ENCODE measurements around the gene CELSR3.

Gene CELSR3

GRCh38 chr3:48695393-48695753, 32.7 kb upstream of the CELSR3 start:
- FAIRE-seq (no peak), DNase-seq (ENCODE audit: insufficient read length) (no peak)
- TF ChIP-seq TAF1 (IDR thresholded peaks at IDR 0.05; ENCODE audit: borderline replicate concordance, low read depth, low read length) (no peak), POLR2A (IDR thresholded peaks at IDR 0.05; ENCODE audit: low read depth, low read length) (no peak), POLR2AphosphoS5 (IDR thresholded peaks at IDR 0.05; ENCODE audit: low read depth, low read length) (no peak)

GRCh38 chr3:48694610-48695392, 32.1 kb upstream of the CELSR3 start:
- FAIRE-seq (no peak), DNase-seq (ENCODE audit: insufficient read length) (no peak)
- no peak for TF ChIP-seq POLR2A (IDR thresholded peaks at IDR 0.05; ENCODE audit: low read depth, low read length)
- no peak for TF ChIP-seq TAF1 (IDR thresholded peaks at IDR 0.05; ENCODE audit: borderline replicate concordance, low read depth, low read length)
- 0 out of 2 replicates have a peak, but pooled peaks have one; percentile 24 for TF ChIP-seq POLR2AphosphoS5 (IDR thresholded peaks at IDR 0.05; ENCODE audit: low read depth, low read length)

- TF ChIP-seq POLR2AphosphoS5 (IDR thresholded peaks at IDR 0.05; ENCODE audit: low read depth, low read length) (no peak), POLR2A (IDR thresholded peaks at IDR 0.05; ENCODE audit: low read depth, low read length) (no peak), TAF1 (IDR thresholded peaks at IDR 0.05; ENCODE audit: borderline replicate concordance, low read depth, low read length) (no peak)
- FAIRE-seq (no peak), DNase-seq (ENCODE audit: insufficient read length) (no peak)
Measured at GRCh38 chr3:48693826-48694225, 31.1 kb upstream of the CELSR3 start.

GRCh38 chr3:48692551-48692950, 29.9 kb upstream of the CELSR3 start:
- FAIRE-seq (no peak), DNase-seq (ENCODE audit: insufficient read length) (no peak)
- no peak for TF ChIP-seq POLR2A (IDR thresholded peaks at IDR 0.05; ENCODE audit: low read depth, low read length)
- no peak for TF ChIP-seq POLR2AphosphoS5 (IDR thresholded peaks at IDR 0.05; ENCODE audit: low read depth, low read length)
- no peak for TF ChIP-seq TAF1 (IDR thresholded peaks at IDR 0.05; ENCODE audit: borderline replicate concordance, low read depth, low read length)

- no peak for FAIRE-seq
Measured at GRCh38 chr3:48690846-48691458, 28.3 kb upstream of the CELSR3 start.

GRCh38 chr3:48689384-48689783, 26.7 kb upstream of the CELSR3 start:
- FAIRE-seq, result no peak
- TF ChIP-seq POLR2A (IDR thresholded peaks at IDR 0.05; ENCODE audit: low read depth, low read length) (no peak), TAF1 (IDR thresholded peaks at IDR 0.05; ENCODE audit: borderline replicate concordance, low read depth, low read length) (no peak), POLR2AphosphoS5 (IDR thresholded peaks at IDR 0.05; ENCODE audit: low read depth, low read length) (no peak)

More at GRCh38 chr3:48690846-48691458, 28.3 kb upstream of the CELSR3 start:
- DNase-seq (ENCODE audit: insufficient read length), result no peak
- TF ChIP-seq POLR2AphosphoS5 (IDR thresholded peaks at IDR 0.05; ENCODE audit: low read depth, low read length) (peak; percentile 29; the same call in 1 of the 2 replicates), POLR2A (IDR thresholded peaks at IDR 0.05; ENCODE audit: low read depth, low read length) (no peak)

GRCh38 chr3:48688737-48689075, 26.0 kb upstream of the CELSR3 start:
- no peak for DNase-seq (ENCODE audit: insufficient read length)
- TF ChIP-seq POLR2AphosphoS5 (IDR thresholded peaks at IDR 0.05; ENCODE audit: low read depth, low read length) (no peak), TAF1 (IDR thresholded peaks at IDR 0.05; ENCODE audit: borderline replicate concordance, low read depth, low read length) (no peak), POLR2A (IDR thresholded peaks at IDR 0.05; ENCODE audit: low read depth, low read length) (no peak)
- FAIRE-seq, result no peak

More at GRCh38 chr3:48689384-48689783, 26.7 kb upstream of the CELSR3 start:
- DNase-seq (ENCODE audit: insufficient read length), result no peak

GRCh38 chr3:48688032-48688736, 25.5 kb upstream of the CELSR3 start:
- DNase-seq (ENCODE audit: insufficient read length) (no peak), FAIRE-seq (no peak)
- TF ChIP-seq TAF1 (IDR thresholded peaks at IDR 0.05; ENCODE audit: borderline replicate concordance, low read depth, low read length) (no peak), POLR2AphosphoS5 (IDR thresholded peaks at IDR 0.05; ENCODE audit: low read depth, low read length) (peak; percentile 60)

GRCh38 chr3:48687220-48687678, 24.6 kb upstream of the CELSR3 start:
- no peak for DNase-seq (ENCODE audit: insufficient read length)
- no peak for FAIRE-seq
- TF ChIP-seq POLR2AphosphoS5 (IDR thresholded peaks at IDR 0.05; ENCODE audit: low read depth, low read length), result peak; percentile 73
- TF ChIP-seq POLR2A (IDR thresholded peaks at IDR 0.05; ENCODE audit: low read depth, low read length), result peak; percentile 27; the same call in 1 of the 2 replicates
- TF ChIP-seq TAF1 (IDR thresholded peaks at IDR 0.05; ENCODE audit: borderline replicate concordance, low read depth, low read length), result no peak

GRCh38 chr3:48686538-48687219, 24.0 kb upstream of the CELSR3 start:
- FAIRE-seq (no peak), DNase-seq (ENCODE audit: insufficient read length) (no peak)
- TF ChIP-seq POLR2AphosphoS5 (IDR thresholded peaks at IDR 0.05; ENCODE audit: low read depth, low read length), result no peak
- TF ChIP-seq POLR2A (IDR thresholded peaks at IDR 0.05; ENCODE audit: low read depth, low read length), result no peak
- no peak for TF ChIP-seq TAF1 (IDR thresholded peaks at IDR 0.05; ENCODE audit: borderline replicate concordance, low read depth, low read length)

Data from GM12892 (cell line).